ENCODE data around the gene CYP4F11. TPM values are rescaled to one million over a fixed set of nuclear protein-coding genes. Genes with fewer than 3 reads are reported as not detected.
"Not testable (repeated sequence)": the region's sequence is repeated elsewhere in the genome, so short reads cannot be mapped to it uniquely, and the experiment has no call there.

CYP4F11 gene
- total and polyA plus RNA-seq, 4 donors, result 0.15 to 1.2 (median 0.26) TPM; not detected in 1

DNA sequence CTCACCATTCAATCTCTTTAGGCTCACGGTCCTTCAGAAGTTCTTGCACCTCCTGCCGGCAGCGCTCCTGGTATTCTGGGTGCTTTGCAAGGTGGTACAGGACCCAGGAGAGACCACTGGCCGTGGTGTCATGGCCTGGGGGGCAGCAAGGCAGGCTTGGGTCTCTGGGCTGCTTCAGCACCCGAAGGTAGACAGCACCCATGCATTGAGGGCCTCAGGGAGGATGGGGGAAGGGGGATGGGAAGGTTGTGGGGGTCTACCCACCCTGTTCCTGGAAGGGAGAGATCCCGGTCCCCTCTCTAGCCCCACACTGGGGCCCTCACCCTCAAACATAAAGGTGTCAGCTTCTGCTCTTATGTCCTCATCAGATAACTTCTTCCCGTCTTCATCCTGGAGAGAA lies 48.4 kb downstream of the CYP4F11 start:
- DNase-seq (no peak), ATAC-seq (ENCODE audit: insufficient read depth, low FRiP score) (no peak)
- H3K27ac ChIP-seq (ENCODE audit: low read depth in 1 of 2, low read length in 1 of 2), result no peak overlapping the region
- 83 to 88% methylated on average over 7 of the region's 7 CpGs for WGBS, 2 donors
- no peak overlapping the region for H3K4me3 ChIP-seq
- peaks cover 0 to 1% (median 0%) of the 10 kb centered on the region in 4 donors for H3K9me3 ChIP-seq (ENCODE audit: control insufficient read depth in 4 of 4, insufficient read depth in 3 of 4, low read length in 3 of 4)
- TF ChIP-seq, protein P1, sequence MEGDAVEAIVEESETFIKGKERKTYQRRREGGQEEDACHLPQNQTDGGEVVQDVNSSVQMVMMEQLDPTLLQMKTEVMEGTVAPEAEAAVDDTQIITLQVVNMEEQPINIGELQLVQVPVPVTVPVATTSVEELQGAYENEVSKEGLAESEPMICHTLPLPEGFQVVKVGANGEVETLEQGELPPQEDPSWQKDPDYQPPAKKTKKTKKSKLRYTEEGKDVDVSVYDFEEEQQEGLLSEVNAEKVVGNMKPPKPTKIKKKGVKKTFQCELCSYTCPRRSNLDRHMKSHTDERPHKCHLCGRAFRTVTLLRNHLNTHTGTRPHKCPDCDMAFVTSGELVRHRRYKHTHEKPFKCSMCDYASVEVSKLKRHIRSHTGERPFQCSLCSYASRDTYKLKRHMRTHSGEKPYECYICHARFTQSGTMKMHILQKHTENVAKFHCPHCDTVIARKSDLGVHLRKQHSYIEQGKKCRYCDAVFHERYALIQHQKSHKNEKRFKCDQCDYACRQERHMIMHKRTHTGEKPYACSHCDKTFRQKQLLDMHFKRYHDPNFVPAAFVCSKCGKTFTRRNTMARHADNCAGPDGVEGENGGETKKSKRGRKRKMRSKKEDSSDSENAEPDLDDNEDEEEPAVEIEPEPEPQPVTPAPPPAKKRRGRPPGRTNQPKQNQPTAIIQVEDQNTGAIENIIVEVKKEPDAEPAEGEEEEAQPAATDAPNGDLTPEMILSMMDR (IDR thresholded peaks at IDR 0.05; ENCODE audit: control extremely low read depth, extremely low read depth), result no peak
- no peaks in the 10 kb centered on the region for H3K36me3 ChIP-seq (ENCODE audit: control insufficient read depth in 4 of 4, insufficient read depth in 4 of 4, low read length in 4 of 4)
- H3K4me1 ChIP-seq (ENCODE audit: control insufficient read depth in 5 of 5, insufficient read depth in 5 of 5, low read length in 5 of 5), result no peaks in the 10 kb centered on the region
- no peak overlapping the region for H3K9ac ChIP-seq (ENCODE audit: insufficient read depth in 1 of 2, low read length in 2 of 2)
- H3K27me3 ChIP-seq (ENCODE audit: control insufficient read depth in 3 of 3, insufficient read depth in 3 of 3, low read length in 2 of 3), result no peaks in the 10 kb centered on the region

DNA sequence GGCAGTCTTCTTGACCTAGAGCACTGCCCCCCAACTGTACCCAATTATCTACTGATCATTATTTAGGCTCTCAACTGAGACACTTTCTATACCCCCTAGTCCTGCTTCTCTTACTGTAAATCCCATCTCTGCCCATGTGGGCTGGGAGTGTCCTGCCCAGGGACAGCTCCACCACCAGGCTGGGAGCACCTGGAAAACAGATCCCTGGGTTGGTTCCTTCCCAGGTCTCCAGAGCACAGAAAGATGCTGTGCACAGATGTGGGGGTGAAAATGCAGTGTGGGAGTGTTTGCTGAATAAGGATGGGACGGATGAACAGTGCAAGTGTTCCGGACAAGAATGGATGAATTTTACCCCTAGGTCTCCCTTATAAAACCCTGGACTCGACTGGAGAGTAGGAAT lies 49.2 kb downstream of the CYP4F11 start:
- H3K9me3 ChIP-seq (ENCODE audit: control insufficient read depth in 4 of 4, insufficient read depth in 3 of 4, low read length in 3 of 4), result peaks cover 0 to 1% (median 0%) of the 10 kb centered on the region in 4 donors
- no peaks in the 10 kb centered on the region for H3K4me1 ChIP-seq (ENCODE audit: control insufficient read depth in 5 of 5, insufficient read depth in 5 of 5, low read length in 5 of 5)
- no peak overlapping the region for H3K27ac ChIP-seq (ENCODE audit: low read depth in 1 of 2, low read length in 1 of 2)
- H3K4me3 ChIP-seq, result no peak overlapping the region
- ATAC-seq (ENCODE audit: insufficient read depth, low FRiP score) (no peak), DNase-seq (no peak)
- TF ChIP-seq, protein P1 (IDR thresholded peaks at IDR 0.05; ENCODE audit: control extremely low read depth, extremely low read depth), result no peak
- H3K36me3 ChIP-seq (ENCODE audit: control insufficient read depth in 4 of 4, insufficient read depth in 4 of 4, low read length in 4 of 4), result no peaks in the 10 kb centered on the region
- no peaks in the 10 kb centered on the region for H3K27me3 ChIP-seq (ENCODE audit: control insufficient read depth in 3 of 3, insufficient read depth in 3 of 3, low read length in 2 of 3)
- 74 to 77% methylated on average over 3 of the region's 3 CpGs for WGBS, 2 donors
- H3K9ac ChIP-seq (ENCODE audit: insufficient read depth in 1 of 2, low read length in 2 of 2), result no peak overlapping the region

DNA sequence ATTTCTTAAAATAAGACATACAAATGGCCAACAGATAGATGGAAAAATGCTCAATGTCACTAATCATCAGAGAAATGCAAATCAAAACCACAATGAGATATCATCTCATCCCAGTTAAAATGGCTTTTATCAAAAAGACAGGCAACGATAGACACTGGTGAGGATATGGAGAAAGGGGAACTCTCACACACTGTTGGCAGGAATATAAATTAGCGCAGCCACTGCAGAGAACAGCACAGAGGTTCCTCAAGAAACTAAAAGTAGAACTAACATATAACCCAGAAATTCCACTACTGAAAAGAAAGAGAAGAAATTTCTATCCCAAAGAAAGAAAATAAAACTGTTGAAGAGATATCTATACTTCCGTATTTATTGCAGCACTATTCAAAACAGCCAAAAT lies 51.0 kb downstream of the CYP4F11 start:
- H3K4me1 ChIP-seq (ENCODE audit: control insufficient read depth in 5 of 5, insufficient read depth in 5 of 5, low read length in 5 of 5); H3K27me3 ChIP-seq (ENCODE audit: control insufficient read depth in 3 of 3, insufficient read depth in 3 of 3, low read length in 2 of 3); H3K9ac ChIP-seq (ENCODE audit: insufficient read depth in 1 of 2, low read length in 2 of 2); H3K4me3 ChIP-seq; H3K36me3 ChIP-seq (ENCODE audit: control insufficient read depth in 4 of 4, insufficient read depth in 4 of 4, low read length in 4 of 4); H3K9me3 ChIP-seq (ENCODE audit: control insufficient read depth in 4 of 4, insufficient read depth in 3 of 4, low read length in 3 of 4); DNase-seq; ATAC-seq (ENCODE audit: insufficient read depth, low FRiP score); H3K27ac ChIP-seq (ENCODE audit: low read depth in 1 of 2, low read length in 1 of 2): not testable (repeated sequence)
- WGBS, 2 donors, result 43 to 66% methylated on average over 3 of the region's 3 CpGs

- Histone ChIP-seq H3K4me3 (no peak overlapping the region), H3K4me1 (ENCODE audit: control insufficient read depth in 5 of 5, insufficient read depth in 5 of 5, low read length in 5 of 5) (no peaks in the 10 kb centered on the region), H3K27ac (ENCODE audit: low read depth in 1 of 2, low read length in 1 of 2) (no peak overlapping the region), H3K9ac (ENCODE audit: insufficient read depth in 1 of 2, low read length in 2 of 2) (no peak overlapping the region), H3K9me3 (ENCODE audit: control insufficient read depth in 4 of 4, insufficient read depth in 3 of 4, low read length in 3 of 4) (peaks cover 0 to 1% (median 0%) of the 10 kb centered on the region in 4 donors), H3K27me3 (ENCODE audit: control insufficient read depth in 3 of 3, insufficient read depth in 3 of 3, low read length in 2 of 3) (no peaks in the 10 kb centered on the region), H3K36me3 (ENCODE audit: control insufficient read depth in 4 of 4, insufficient read depth in 4 of 4, low read length in 4 of 4) (no peaks in the 10 kb centered on the region)
- WGBS, 2 donors, result 17 to 45% methylated on average over 4 of the region's 4 CpGs
- no peak for ATAC-seq (ENCODE audit: insufficient read depth, low FRiP score)
- TF ChIP-seq, protein P1 (IDR thresholded peaks at IDR 0.05; ENCODE audit: control extremely low read depth, extremely low read depth), result no peak
- no peak for DNase-seq
Observed at GRCh38 chr19:15874821-15875474, 59.4 kb downstream of the CYP4F11 start.

GRCh38 chr19:15873771-15874170 lies 60.6 kb downstream of the CYP4F11 start:
- not testable (repeated sequence) for H3K4me3 ChIP-seq; H3K36me3 ChIP-seq (ENCODE audit: control insufficient read depth in 4 of 4, insufficient read depth in 4 of 4, low read length in 4 of 4); H3K27ac ChIP-seq (ENCODE audit: low read depth in 1 of 2, low read length in 1 of 2); ATAC-seq (ENCODE audit: insufficient read depth, low FRiP score); H3K9ac ChIP-seq (ENCODE audit: insufficient read depth in 1 of 2, low read length in 2 of 2); H3K27me3 ChIP-seq (ENCODE audit: control insufficient read depth in 3 of 3, insufficient read depth in 3 of 3, low read length in 2 of 3); DNase-seq; H3K4me1 ChIP-seq (ENCODE audit: control insufficient read depth in 5 of 5, insufficient read depth in 5 of 5, low read length in 5 of 5); H3K9me3 ChIP-seq (ENCODE audit: control insufficient read depth in 4 of 4, insufficient read depth in 3 of 4, low read length in 3 of 4)
- WGBS, 2 donors, result 86 to 93% methylated on average over 6 of the region's 6 CpGs

Measured in lung (tissue), 12 donors.